HepG2 (cell line): ENCODE measurements around the gene EEF1A2. TPM values are rescaled to one million over a fixed set of nuclear protein-coding genes. Genes with fewer than 3 reads are reported as not detected.
A peak's percentile ranks its signal among the peaks of the same experiment; 100 is the strongest.

Experiments
- ATAC-seq: fragments of 200-7000 bp; cut with Tn5 transposase; 3 replicates; pipeline ENCODE4 v1.9.1; 2020; ENCODE audit warnings: mild to moderate bottlenecking, moderate library complexity
- BruUV-seq: library from RNA; stranded (reverse); fragments of 400-500 nt; replicated peaks from 2 replicates; lab custom pipeline; 2021; lab: Mats Ljungman, UMichigan
- CTCF ChIA-PET: fragments of 300-600 bp; formaldehyde crosslinking; extraction: SDS; loops from one replicate; lab custom pipeline; 2021; ENCODE audit warnings: low total read pairs, inconsistent platforms, low intra/inter-chr PET ratio; lab: Yijun Ruan, JAX
- POLR2A ChIA-PET: fragments of 350-600 bp; sonication (Branson Sonifier 250); formaldehyde crosslinking; loops from one replicate; lab custom pipeline; 2020; ENCODE audit warnings: antibody characterized with exemption, inconsistent platforms; lab: Yijun Ruan, JAX
- DNase-seq: peaks from one replicate; pipeline ENCODE4 v3.0.0-alpha.2; 2015; ENCODE audit warnings: low spot score
- FAIRE-seq: peaks from 3 replicates; lab custom pipeline; 2011; peaks lifted over from hg19 to GRCh38; lab: Jason Lieb, UNC
- H2AFZ ChIP-seq: one replicate; pipeline ENCODE4 v1.6.1; 2011; ENCODE audit warnings: low read length, inconsistent platforms
- H3K27ac ChIP-seq: fragments of 300-600 bp; 3 replicates; pipeline ENCODE4 v1.8.0; 2011; ENCODE audit warnings: mixed run types, mild to moderate bottlenecking, mixed read lengths, low read length, inconsistent platforms; ENCODE audit not compliant: insufficient read depth; ENCODE audit errors: extremely low read length
- H3K27me3 ChIP-seq, 2 experiments: fragments of 200-600 bp in 1 of 2; 2 replicates in 1 of 2; 3 replicates in 1 of 2; pipeline versions ENCODE4 v1.6.0 to v1.8.0; 2011; ENCODE audit warnings: low read length in 2 of 2, mild to moderate bottlenecking in 2 of 2, moderate library complexity in 2 of 2, inconsistent platforms in 1 of 2; ENCODE audit not compliant: insufficient read depth in 2 of 2, control insufficient read depth in 1 of 2
- H3K36me3 ChIP-seq, 2 experiments: fragments of 200-600 bp in 1 of 2; replicated peaks in 1 of 2; 2 replicates in 1 of 2; 3 replicates in 1 of 2; pipeline versions ENCODE4 v1.5.1 to v1.8.0; 2011; ENCODE audit warnings: low read length in 2 of 2, inconsistent platforms in 1 of 2; ENCODE audit not compliant: insufficient read depth in 2 of 2, control insufficient read depth in 1 of 2
- H3K4me1 ChIP-seq: 2 replicates; pipeline ENCODE4 v1.5.1; 2012; ENCODE audit warnings: low read length, inconsistent platforms; ENCODE audit not compliant: insufficient read depth
- H3K4me2 ChIP-seq: 2 replicates; pipeline ENCODE4 v1.6.0; 2011; ENCODE audit warnings: low read depth, low read length, inconsistent platforms
- H3K4me3 ChIP-seq, 3 experiments: fragments of 200-600 bp in 1 of 3; sonication (generic), shearing (Covaris generic) in 1 of 3; replicated peaks in 1 of 3; 2 replicates each; pipeline ENCODE4 v1.5.1; 2011 to 2016; ENCODE audit warnings: low read length in 3 of 3, inconsistent platforms in 2 of 3, low read depth in 2 of 3, mild to moderate bottlenecking in 2 of 3, control low read depth in 1 of 3, mixed read lengths in 1 of 3; ENCODE audit not compliant: insufficient read depth in 1 of 3
- H3K79me2 ChIP-seq: one replicate; pipeline ENCODE4 v1.6.1; 2011; ENCODE audit warnings: low read length, inconsistent platforms; ENCODE audit not compliant: insufficient read depth
- H3K9ac ChIP-seq: 2 replicates; pipeline ENCODE4 v1.6.0; 2011; ENCODE audit warnings: mild to moderate bottlenecking, low read depth, low read length, inconsistent platforms; ENCODE audit not compliant: insufficient read depth
- H3K9me3 ChIP-seq: 2 replicates; pipeline ENCODE4 v1.5.1; 2012; ENCODE audit warnings: mild to moderate bottlenecking, low read length
- H4K20me1 ChIP-seq: 2 replicates; pipeline ENCODE4 v1.6.0; 2011; ENCODE audit warnings: inconsistent platforms, mild to moderate bottlenecking, low read length, moderate library complexity; ENCODE audit not compliant: insufficient read depth
- BATF2 ChIP-seq: sonication (generic); formaldehyde crosslinking; IDR thresholded peaks from 2 replicates; pipeline ENCODE4 v1.8.0; 2022; ENCODE audit warnings: mild to moderate bottlenecking, missing genetic modification reagents, moderate library complexity
- BORCS8-MEF2B ChIP-seq: sonication (generic); formaldehyde crosslinking; IDR thresholded peaks from 2 replicates; pipeline ENCODE4 v1.8.0; 2022; ENCODE audit warnings: mild to moderate bottlenecking, missing genetic modification reagents
- CCDC6 ChIP-seq: sonication (generic); formaldehyde crosslinking; IDR thresholded peaks from 2 replicates; pipeline ENCODE4 v1.8.1; 2022; ENCODE audit warnings: mild to moderate bottlenecking, missing genetic modification reagents, moderate library complexity
- GABPB1 ChIP-seq: IDR thresholded peaks from 2 replicates; pipeline ENCODE4 v1.6.1; 2016; ENCODE audit warnings: mild to moderate bottlenecking, missing genetic modification reagents, moderate library complexity, missing compliant biosample characterization
- HNRNPL ChIP-seq: fragments of 200-400 bp; formaldehyde crosslinking; IDR thresholded peaks from 2 replicates; pipeline ENCODE4 v1.6.1; 2017; ENCODE audit warnings: mild to moderate bottlenecking, low read depth, low read length
- NCOA2 ChIP-seq: sonication (generic); formaldehyde crosslinking; IDR thresholded peaks from 2 replicates; pipeline ENCODE4 v1.8.0; 2022; ENCODE audit warnings: inconsistent platforms
- TBX2 ChIP-seq: sonication (generic); formaldehyde crosslinking; IDR thresholded peaks from 2 replicates; pipeline ENCODE4 v1.5.0; 2020; ENCODE audit warnings: missing genetic modification reagents, mild to moderate bottlenecking, borderline replicate concordance
- ZNF280B ChIP-seq: sonication (generic); formaldehyde crosslinking; IDR thresholded peaks from 2 replicates; pipeline ENCODE4 v1.5.0; 2020; ENCODE audit warnings: missing genetic modification reagents, mild to moderate bottlenecking, borderline replicate concordance
- ZNF354B ChIP-seq: sonication (generic); formaldehyde crosslinking; IDR thresholded peaks from 2 replicates; pipeline ENCODE4 v1.8.0; 2022; ENCODE audit warnings: mild to moderate bottlenecking, missing genetic modification reagents
- ZNF430 ChIP-seq: sonication (generic); formaldehyde crosslinking; IDR thresholded peaks from 2 replicates; pipeline ENCODE4 v1.9.0; 2021; ENCODE audit warnings: mild to moderate bottlenecking, missing genetic modification reagents
- ZNF749 ChIP-seq: sonication (generic); formaldehyde crosslinking; IDR thresholded peaks from 2 replicates; pipeline ENCODE4 v1.8.0; 2022; ENCODE audit warnings: mild to moderate bottlenecking, missing genetic modification reagents, moderate library complexity, borderline replicate concordance
- ZNF780A ChIP-seq: sonication (generic); formaldehyde crosslinking; IDR thresholded peaks from 2 replicates; pipeline ENCODE4 v1.8.0; 2022; ENCODE audit warnings: mild to moderate bottlenecking, missing genetic modification reagents, moderate library complexity
- WGBS: methylation state at CpG from one replicate; pipeline ENCODE4 v1.1.6; 2017; ENCODE audit warnings: low lambda C conversion rate; 5-methylcytosine and 5-hydroxymethylcytosine counted together
- in situ Hi-C: cut with HindIII; loops from 2 replicates; pipeline ENCODE4 v1.10.0; 2017; ENCODE audit warnings: low pct_unique_long_range_greater_than_20kb; ENCODE audit not compliant: extremely low pct_ligation_motif_present
- intact Hi-C: fragments of 100-400 bp; cut with micrococcal nuclease; formaldehyde crosslinking; loops from one replicate; pipeline ENCODE4 v1.10.0; 2022; ENCODE audit not compliant: unreplicated experiment
- polyA plus RNA-seq, 8 experiments: library from polyadenylated mRNA; depleted of rRNA in 3 of 8; stranded (reverse) in 7 of 8; unstranded in 1 of 8; fragments of >200 nt; fragmentation: Illumina TruSeq in 4 of 8; extraction: Trizol in 4 of 8; gene quantifications; 2 replicates each; pipeline versions ENCODE4 v1.2.1 to v1.2.3, GENCODE V29; 2011 to 2016; ENCODE audit warnings: low read depth in 4 of 8, missing spikeins in 1 of 8, mixed read lengths in 1 of 8; ENCODE audit not compliant: insufficient read depth in 1 of 8
- total RNA-seq, 5 experiments: library from RNA; depleted of rRNA; stranded (reverse); fragments of >200 nt; fragmentation: Illumina TruSeq; extraction: Trizol; gene quantifications; 2 replicates each; pipeline ENCODE4 v1.2.3, GENCODE V29; 2016; ENCODE audit warnings: low read depth in 1 of 5
- TF ChIP-seq, protein P1 (sequence below): sonication (generic); formaldehyde crosslinking; IDR thresholded peaks from 2 replicates; pipeline ENCODE4 v1.9.0; 2022; ENCODE audit warnings: low read depth, missing genetic modification reagents
- TF ChIP-seq, protein P2 (sequence below), 2 experiments: sonication (generic) in 1 of 2; formaldehyde crosslinking in 1 of 2; IDR thresholded peaks; 2 replicates each; pipeline versions ENCODE4 v1.4.0 to v1.6.1; 2016 to 2020; ENCODE audit warnings: borderline replicate concordance in 1 of 2, low read depth in 1 of 2, mild to moderate bottlenecking in 1 of 2, missing genetic modification reagents in 1 of 2

The EEF1A2 gene
- total and polyA plus RNA-seq, 2 of the 13 experiments (the other 11 are each of a cell fraction or from before 2014, with no cell fraction given) = 0.44 to 0.87 TPM

GRCh38 chr20:63490416-63490815 is 8.5 kb downstream of the EEF1A2 start:
- FAIRE-seq = no peak
- Histone ChIP-seq H3K9ac (no peak overlapping the region), H2AFZ (no peak overlapping the region), H3K4me2 (no peak overlapping the region), H3K9me3 (no peaks in the 10 kb centered on the region), H3K79me2 (no peaks in the 10 kb centered on the region), H3K27me3 (peaks cover 18 to 55% of the 10 kb centered on the region in 2 experiments), H3K4me1 (peaks cover 7% of the 10 kb centered on the region; the same call in 1 of the 2 replicates), H3K36me3 (no peaks in the 10 kb centered on the region), H3K4me3 (no peak overlapping the region; a peak in 1 of 6 replicates), H4K20me1 (peaks cover 3% of the 10 kb centered on the region; the same call in 1 of the 2 replicates), H3K27ac (no peak overlapping the region)
- DNase-seq = peak; percentile 27
- intact Hi-C loops (no loop called here), in situ Hi-C loops (no loop called here)
- ATAC-seq = peak; percentile 3; the same call in 1 of the 3 replicates
- WGBS = 4% methylated on average over 16 of the region's 24 CpGs
- ChIA-PET CTCF (no interaction called here), POLR2A (no interaction called here)
- no TSS peak for BruUV-seq
- TF ChIP-seq ZNF354B (CRISPR knock-in tag) (peak; percentile 29; the same call in 1 of the 2 replicates), ZNF780A (CRISPR knock-in tag) (0 out of 2 replicates have a peak, but pooled peaks have one; percentile 59), TBX2 (peak; percentile 14; the same call in 1 of the 2 replicates), HNRNPL (0 out of 2 replicates have a peak, but pooled peaks have one; percentile 28), ZNF280B (CRISPR knock-in tag) (0 out of 2 replicates have a peak, but pooled peaks have one; percentile 14), CCDC6 (no peak), BATF2 (CRISPR knock-in tag) (peak; percentile 49; the same call in 1 of the 2 replicates), BORCS8-MEF2B (0 out of 2 replicates have a peak, but pooled peaks have one; percentile 31), ZNF749 (CRISPR knock-in tag) (peak; percentile 35; the same call in 1 of the 2 replicates), ZNF430 (CRISPR knock-in tag) (no peak), GABPB1 (CRISPR knock-in tag) (peak; percentile 35; the same call in 1 of the 2 replicates), NCOA2 (no peak)
- TF ChIP-seq, protein P1, sequence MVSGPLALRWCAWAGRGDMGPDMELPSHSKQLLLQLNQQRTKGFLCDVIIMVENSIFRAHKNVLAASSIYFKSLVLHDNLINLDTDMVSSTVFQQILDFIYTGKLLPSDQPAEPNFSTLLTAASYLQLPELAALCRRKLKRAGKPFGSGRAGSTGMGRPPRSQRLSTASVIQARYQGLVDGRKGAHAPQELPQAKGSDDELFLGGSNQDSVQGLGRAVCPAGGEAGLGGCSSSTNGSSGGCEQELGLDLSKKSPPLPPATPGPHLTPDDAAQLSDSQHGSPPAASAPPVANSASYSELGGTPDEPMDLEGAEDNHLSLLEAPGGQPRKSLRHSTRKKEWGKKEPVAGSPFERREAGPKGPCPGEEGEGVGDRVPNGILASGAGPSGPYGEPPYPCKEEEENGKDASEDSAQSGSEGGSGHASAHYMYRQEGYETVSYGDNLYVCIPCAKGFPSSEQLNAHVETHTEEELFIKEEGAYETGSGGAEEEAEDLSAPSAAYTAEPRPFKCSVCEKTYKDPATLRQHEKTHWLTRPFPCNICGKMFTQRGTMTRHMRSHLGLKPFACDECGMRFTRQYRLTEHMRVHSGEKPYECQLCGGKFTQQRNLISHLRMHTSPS = peak; percentile 33; the same call in 1 of the 2 replicates
- TF ChIP-seq, protein P2, sequence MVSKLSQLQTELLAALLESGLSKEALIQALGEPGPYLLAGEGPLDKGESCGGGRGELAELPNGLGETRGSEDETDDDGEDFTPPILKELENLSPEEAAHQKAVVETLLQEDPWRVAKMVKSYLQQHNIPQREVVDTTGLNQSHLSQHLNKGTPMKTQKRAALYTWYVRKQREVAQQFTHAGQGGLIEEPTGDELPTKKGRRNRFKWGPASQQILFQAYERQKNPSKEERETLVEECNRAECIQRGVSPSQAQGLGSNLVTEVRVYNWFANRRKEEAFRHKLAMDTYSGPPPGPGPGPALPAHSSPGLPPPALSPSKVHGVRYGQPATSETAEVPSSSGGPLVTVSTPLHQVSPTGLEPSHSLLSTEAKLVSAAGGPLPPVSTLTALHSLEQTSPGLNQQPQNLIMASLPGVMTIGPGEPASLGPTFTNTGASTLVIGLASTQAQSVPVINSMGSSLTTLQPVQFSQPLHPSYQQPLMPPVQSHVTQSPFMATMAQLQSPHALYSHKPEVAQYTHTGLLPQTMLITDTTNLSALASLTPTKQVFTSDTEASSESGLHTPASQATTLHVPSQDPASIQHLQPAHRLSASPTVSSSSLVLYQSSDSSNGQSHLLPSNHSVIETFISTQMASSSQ (IDR thresholded peaks at IDR 0.05; ENCODE audit: low read depth) = no peak
- TF ChIP-seq, protein P2 (CRISPR knock-in tag; IDR thresholded peaks at IDR 0.05; ENCODE audit: borderline replicate concordance) = 0 out of 2 replicates have a peak, but pooled peaks have one; percentile 19
